ENCODE results near the gene ZNF337. TPM values are rescaled to one million over a fixed set of nuclear protein-coding genes. Genes with fewer than 3 reads are reported as not detected.
"Not testable (repeated sequence)": the region's sequence is repeated elsewhere in the genome, so short reads cannot be mapped to it uniquely, and the experiment has no call there.

Gene ZNF337
- total and polyA plus RNA-seq, 7 donors = 1.8 to 18.6 (median 15.6) TPM

GRCh38 chr20:25637247-25637646, 59.4 kb downstream of the ZNF337 start:
- 97% methylated on average over 2 of the region's 2 CpGs for WGBS, 2 donors
- H3K27ac ChIP-seq = no peak overlapping the region
- H3K4me1 ChIP-seq = no peaks in the 10 kb centered on the region
- intact Hi-C loops (cut with DNase I) = no loop called here
- H3K27me3 ChIP-seq = no peaks in the 10 kb centered on the region
- H3K9me3 ChIP-seq = no peaks in the 10 kb centered on the region
- TF ChIP-seq CTCF (IDR thresholded peaks at IDR 0.05) (no peak), POLR2AphosphoS5 (IDR thresholded peaks at IDR 0.05) (no peak), EP300 (IDR thresholded peaks at IDR 0.05) (no peak), POLR2A (IDR thresholded peaks at IDR 0.05) (no peak)
- H3K4me3 ChIP-seq = no peak overlapping the region
- peaks cover 0 to 10% (median 0%) of the 10 kb centered on the region in 4 donors for H3K36me3 ChIP-seq
- no peak for DNase-seq

- TF ChIP-seq POLR2AphosphoS5 (IDR thresholded peaks at IDR 0.05) = no peak
- Histone ChIP-seq H3K36me3 (peaks cover 0 to 10% (median 0%) of the 10 kb centered on the region in 4 donors), H3K27me3 (no peaks in the 10 kb centered on the region), H3K9me3 (no peaks in the 10 kb centered on the region), H3K4me3 (no peak overlapping the region), H3K27ac (no peak overlapping the region), H3K4me1 (no peaks in the 10 kb centered on the region)
- intact Hi-C loops (cut with DNase I) = no loop called here
- WGBS, 2 donors = 77 to 83% methylated on average over 5 of the region's 5 CpGs
- DNase-seq = no peak
Observed at GRCh38 chr20:25632940-25633790, 63.5 kb downstream of the ZNF337 start.

GRCh38 chr20:25630615-25631014, 66.0 kb downstream of the ZNF337 start:
- H3K4me3 ChIP-seq; DNase-seq; H3K9me3 ChIP-seq; intact Hi-C loops (cut with DNase I); H3K27ac ChIP-seq; H3K27me3 ChIP-seq; H3K4me1 ChIP-seq: not testable (repeated sequence)
- 93 to 97% methylated on average over 2 of the region's 2 CpGs for WGBS, 2 donors
- peaks cover 0 to 10% (median 0%) of the 10 kb centered on the region in 4 donors for H3K36me3 ChIP-seq

GRCh38 chr20:25629816-25630499, 66.7 kb downstream of the ZNF337 start:
- TF ChIP-seq CTCF (IDR thresholded peaks at IDR 0.05) (no peak), EP300 (IDR thresholded peaks at IDR 0.05) (no peak), POLR2A (IDR thresholded peaks at IDR 0.05) (no peak), POLR2AphosphoS5 (IDR thresholded peaks at IDR 0.05) (no peak)
- no peak for DNase-seq
- Histone ChIP-seq H3K27ac (no peak overlapping the region), H3K27me3 (no peaks in the 10 kb centered on the region), H3K36me3 (peaks cover 0 to 5% (median 0%) of the 10 kb centered on the region in 4 donors), H3K4me3 (no peak overlapping the region), H3K9me3 (no peaks in the 10 kb centered on the region), H3K4me1 (peaks cover 0 to 1% (median under 1%) of the 10 kb centered on the region in 4 donors)
- intact Hi-C loops (cut with DNase I) = loop anchor here (10.0 kb wide), 1 partner anchor 595 kb away; no protein-coding TSS in a partner anchor
- WGBS, 2 donors = 90% methylated on average over 8 of the region's 8 CpGs

GRCh38 chr20:25626779-25627178, 69.9 kb downstream of the ZNF337 start:
- TF ChIP-seq POLR2A (IDR thresholded peaks at IDR 0.05) (no peak), CTCF (IDR thresholded peaks at IDR 0.05) (no peak), POLR2AphosphoS5 (IDR thresholded peaks at IDR 0.05) (no peak), EP300 (IDR thresholded peaks at IDR 0.05) (no peak)
- no peak overlapping the region for H3K27ac ChIP-seq
- H3K4me3 ChIP-seq = no peak overlapping the region
- no peaks in the 10 kb centered on the region for H3K9me3 ChIP-seq
- no peak for DNase-seq
- intact Hi-C loops (cut with DNase I) = loop anchor here (2.0 to 10.0 kb wide), 2 partner anchors 62 to 592 kb away; no protein-coding TSS in a partner anchor
- no peaks in the 10 kb centered on the region for H3K36me3 ChIP-seq
- peaks cover 0 to 21% (median 13%) of the 10 kb centered on the region in 4 donors for H3K4me1 ChIP-seq
- WGBS, 2 donors = 88 to 94% methylated on average over 9 of the region's 9 CpGs
- no peaks in the 10 kb centered on the region for H3K27me3 ChIP-seq
